Vagina (tissue), 2 donors: ENCODE results near the gene ARID2.

Experiments
- CTCF ChIP-seq, 3 experiments: fragments of 450-650 bp in 2 of 3; fragments of 200-600 bp in 1 of 3; sonication (generic) in 1 of 3; IDR thresholded peaks; one replicate each; pipeline ENCODE4 v1.5.1; 2017 to 2019; ENCODE audit warnings: antibody characterized with exemption in 3 of 3, mild to moderate bottlenecking in 2 of 3, moderate library complexity in 2 of 3
- POLR2A ChIP-seq, 2 donors: fragments of 450-650 bp; IDR thresholded peaks; one replicate each; pipeline ENCODE4 v1.6.1; 2017; ENCODE audit warnings: antibody characterized with exemption in 2 of 2, mild to moderate bottlenecking in 2 of 2, moderate library complexity in 2 of 2
- POLR2AphosphoS5 ChIP-seq, 2 donors: sonication (generic); formaldehyde crosslinking; IDR thresholded peaks; one replicate each; pipeline ENCODE4 v1.9.0; 2017; ENCODE audit warnings: antibody characterized with exemption in 2 of 2, mild to moderate bottlenecking in 2 of 2, low read depth in 1 of 2; ENCODE audit not compliant: insufficient read depth in 1 of 2

GRCh38 chr12:45939759-45940158 is 210.3 kb downstream of the ARID2 start:
- no peak for TF ChIP-seq POLR2AphosphoS5 (IDR thresholded peaks at IDR 0.05; ENCODE audit: insufficient read depth in 1 of 2, low read depth in 1 of 2)
- no peak for TF ChIP-seq POLR2A (IDR thresholded peaks at IDR 0.05)
- no peak for TF ChIP-seq CTCF (IDR thresholded peaks at IDR 0.05)
